ENCODE measurements around the gene FOXI1.

Gene FOXI1

GRCh38 chr5:170105642-170106611 lies at the start of gene FOXI1:
FOXI1 (plus strand) TSS chr5:170105897; CDS start chr5:170105958, 61 bp downstream.
- DNase-seq, result peak; percentile 10

- no peak for DNase-seq
Measured at GRCh38 chr5:170056561-170057267, 49.0 kb upstream of the FOXI1 start.

GRCh38 chr5:170057311-170057710 lies 48.4 kb upstream of the FOXI1 start:
- DNase-seq, result no peak

- no peak for DNase-seq
Measured at GRCh38 chr5:170059221-170059620, 46.5 kb upstream of the FOXI1 start.

- no peak for DNase-seq
Measured at GRCh38 chr5:170067152-170067551, 38.5 kb upstream of the FOXI1 start.

- no peak for DNase-seq
Measured at GRCh38 chr5:170067574-170068170, 38.0 kb upstream of the FOXI1 start.

GRCh38 chr5:170069512-170069911 lies 36.2 kb upstream of the FOXI1 start:
- no peak for DNase-seq

GRCh38 chr5:170070556-170071412 lies 34.9 kb upstream of the FOXI1 start:
- no peak for DNase-seq

GRCh38 chr5:170071748-170072147 lies 33.9 kb upstream of the FOXI1 start:
- DNase-seq, result no peak

GRCh38 chr5:170075696-170076095 lies 30.0 kb upstream of the FOXI1 start:
- DNase-seq, result no peak

GRCh38 chr5:170076211-170076610 lies 29.5 kb upstream of the FOXI1 start:
- DNase-seq, result no peak

- DNase-seq, result no peak
Measured at GRCh38 chr5:170076739-170077138, 29.0 kb upstream of the FOXI1 start.

- no peak for DNase-seq
Measured at GRCh38 chr5:170077526-170077925, 28.2 kb upstream of the FOXI1 start.

- no peak for DNase-seq
Measured at GRCh38 chr5:170078458-170078857, 27.2 kb upstream of the FOXI1 start.

- DNase-seq, result no peak
Measured at GRCh38 chr5:170078931-170079330, 26.8 kb upstream of the FOXI1 start.

- DNase-seq, result no peak
Measured at GRCh38 chr5:170080217-170080616, 25.5 kb upstream of the FOXI1 start.

GRCh38 chr5:170080786-170081445 lies 24.8 kb upstream of the FOXI1 start:
- no peak for DNase-seq

GRCh38 chr5:170081616-170082015 lies 24.1 kb upstream of the FOXI1 start:
- no peak for DNase-seq

- no peak for DNase-seq
Measured at GRCh38 chr5:170082701-170083100, 23.0 kb upstream of the FOXI1 start.

- no peak for DNase-seq
Measured at GRCh38 chr5:170087168-170087817, 18.4 kb upstream of the FOXI1 start.

- no peak for DNase-seq
Measured at GRCh38 chr5:170092455-170093101, 13.1 kb upstream of the FOXI1 start.

Data from NCI-H2227 treated with DMSO at 0.1 percent for 48 hours (cell line).